Head of caudate nucleus (tissue), 42 donors: ENCODE measurements around the gene ITPR2.
"Not testable (repeated sequence)": the region's sequence is repeated elsewhere in the genome, so short reads cannot be mapped to it uniquely, and the experiment has no call there.

ENCODE experiments used
- DNase-seq, 42 donors: peaks; one replicate each; pipeline versions ENCODE4 v3.0.0 to v3.0.0-alpha.2; 2020 to 2021; ENCODE audit warnings: mixed read lengths in 7 of 42
- intact Hi-C: fragments of 100-400 bp; cut with DNase I; formaldehyde crosslinking; loops from one replicate; pipeline ENCODE4 v1.15.0; 2022

ITPR2 gene

GRCh38 chr12:26471560-26471959 is 361.4 kb downstream of the ITPR2 start:
- intact Hi-C loops: no loop called here
- DNase-seq: peak in 18 of 42 donors; percentile 7 to 57 (median 28)

- intact Hi-C loops: loop anchor here (10.0 kb wide), 1 partner anchor 345 kb away; the partner anchor contains the start of gene BHLHE41
- DNase-seq: no peak
These were observed 363.4 kb downstream of the ITPR2 start for GRCh38 chr12:26469421-26470180.

DNA sequence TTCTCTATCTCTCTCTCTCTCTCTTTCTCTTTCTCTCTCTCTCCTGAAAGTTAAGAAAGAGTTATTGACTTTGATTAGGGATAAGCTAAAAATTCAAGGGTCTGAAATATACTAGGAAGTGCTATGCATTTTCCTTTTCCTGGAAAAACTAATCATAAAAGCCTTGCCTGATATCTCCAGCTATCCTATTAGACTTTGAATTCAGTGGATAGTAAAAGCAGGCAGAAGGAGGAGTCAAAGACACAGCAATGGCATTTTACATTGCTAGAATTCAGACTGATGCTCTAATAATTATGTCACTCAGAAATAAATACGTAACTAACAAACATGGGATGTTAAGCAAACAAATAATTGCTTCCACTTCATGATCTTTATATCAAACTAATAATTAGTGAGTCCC is 365.6 kb downstream of the ITPR2 start:
- no peak for DNase-seq
- intact Hi-C loops: loop anchor here (10.0 kb wide), 1 partner anchor 343 kb away; the partner anchor contains the start of gene BHLHE41

- intact Hi-C loops: loop anchor here (10.0 kb wide), 1 partner anchor 342 kb away; the partner anchor contains the start of gene BHLHE41
- DNase-seq: no peak
These were observed 366.3 kb downstream of the ITPR2 start for GRCh38 chr12:26466726-26467125.

GRCh38 chr12:26465419-26466097 is 367.4 kb downstream of the ITPR2 start:
- intact Hi-C loops: loop anchor here (10.0 kb wide), 1 partner anchor 341 kb away; the partner anchor contains the start of gene BHLHE41
- peak in 13 of 42 donors; percentile 18 to 66 (median 31) for DNase-seq

GRCh38 chr12:26461776-26462175 is 371.2 kb downstream of the ITPR2 start:
- intact Hi-C loops: loop anchor here (10.0 kb wide), 1 partner anchor 337 kb away; the partner anchor contains the start of gene BHLHE41
- DNase-seq: no peak

GRCh38 chr12:26460361-26460760 is 372.6 kb downstream of the ITPR2 start:
- intact Hi-C loops: loop anchor here (10.0 kb wide), 1 partner anchor 336 kb away; the partner anchor contains the start of gene BHLHE41
- peak in 4 of 42 donors; percentile 12 to 38 (median 25) for DNase-seq

- intact Hi-C loops: no loop called here
- no peak for DNase-seq
These were observed 376.9 kb downstream of the ITPR2 start for GRCh38 chr12:26455936-26456574.

- intact Hi-C loops: no loop called here
- no peak for DNase-seq
These were observed 379.7 kb downstream of the ITPR2 start for GRCh38 chr12:26453246-26453645.

- DNase-seq: peak in 1 of 42 donors; percentile 11
- intact Hi-C loops: no loop called here
These were observed 380.5 kb downstream of the ITPR2 start for GRCh38 chr12:26452511-26452910.

GRCh38 chr12:26451763-26452162 is 381.2 kb downstream of the ITPR2 start:
- DNase-seq: no peak
- intact Hi-C loops: no loop called here

- intact Hi-C loops: no loop called here
- DNase-seq: no peak
These were observed 387.1 kb downstream of the ITPR2 start for GRCh38 chr12:26445909-26446308.

DNA sequence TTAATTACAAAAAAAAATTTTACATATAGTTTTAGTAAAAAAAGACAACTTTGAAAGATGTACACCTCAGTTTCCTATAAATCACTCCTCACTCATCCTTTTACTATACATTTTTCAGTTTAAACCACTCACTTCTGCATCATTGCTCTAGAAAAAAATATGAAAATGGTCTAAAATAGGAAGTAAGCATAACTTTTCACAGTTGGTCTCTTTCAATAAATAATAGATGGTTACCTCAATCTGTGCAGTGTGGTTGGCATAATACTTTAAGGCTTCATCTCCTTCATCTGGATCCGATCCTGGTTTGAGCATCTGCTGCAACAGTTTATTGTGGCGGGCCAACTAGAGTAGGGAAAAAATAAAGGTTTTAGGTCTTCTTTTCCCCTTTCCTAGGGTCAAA is 389.7 kb downstream of the ITPR2 start:
- DNase-seq: no peak
- intact Hi-C loops: no loop called here

DNA sequence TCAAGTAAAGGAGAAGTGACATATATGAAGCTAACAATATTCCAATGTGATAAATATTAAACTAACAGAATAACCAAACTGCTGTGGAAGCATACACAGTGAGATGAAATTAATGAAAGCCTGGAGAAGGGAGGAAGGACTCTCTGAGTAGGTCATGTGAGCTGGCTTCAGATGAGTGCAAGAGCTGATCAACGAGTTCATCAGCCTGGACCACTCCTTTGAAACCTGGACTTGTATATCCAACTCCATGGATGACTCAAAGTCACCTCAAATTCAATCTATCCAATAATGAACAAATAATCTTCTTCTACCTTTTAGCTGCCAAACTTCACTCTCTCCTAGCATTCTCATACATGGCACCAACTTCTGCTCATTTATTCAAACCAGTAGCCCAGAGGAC is 391.6 kb downstream of the ITPR2 start:
- intact Hi-C loops: no loop called here

GRCh38 chr12:26435069-26435404 is 398.0 kb downstream of the ITPR2 start:
- intact Hi-C loops: loop anchor here (10.0 kb wide), 2 partner anchors 90 to 180 kb away; no protein-coding TSS in a partner anchor
- DNase-seq: no peak

More for the DNA sequence above, 391.6 kb downstream of the ITPR2 start:
- DNase-seq: no peak

GRCh38 chr12:26434299-26435068 is 398.5 kb downstream of the ITPR2 start:
- peak in 24 of 42 donors; percentile 10 to 73 (median 24) for DNase-seq
- intact Hi-C loops: loop anchor here (10.0 kb wide), 2 partner anchors 90 to 180 kb away; no protein-coding TSS in a partner anchor

DNA sequence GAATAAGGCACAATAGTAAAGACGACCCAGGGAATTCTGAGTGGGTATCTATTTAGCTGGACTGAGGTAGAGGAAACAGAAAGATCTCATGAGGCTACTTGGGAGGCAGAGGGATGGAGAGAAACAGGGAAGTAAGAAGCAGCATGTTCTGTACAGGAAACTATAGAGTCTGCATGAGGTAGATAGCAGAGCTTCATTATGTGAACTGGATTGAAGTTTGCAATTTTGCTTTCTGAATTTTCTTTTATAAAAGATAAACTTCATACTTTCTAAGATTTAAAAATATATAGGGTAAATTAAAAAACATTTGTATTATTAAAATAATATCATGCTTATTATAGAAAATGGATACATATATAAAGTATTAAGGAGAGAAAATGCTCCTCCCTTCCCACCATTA is 399.3 kb downstream of the ITPR2 start:
- intact Hi-C loops: loop anchor here (10.0 kb wide), 2 partner anchors 91 to 181 kb away; no protein-coding TSS in a partner anchor
- not testable (repeated sequence) for DNase-seq

GRCh38 chr12:26431211-26431610 is 401.8 kb downstream of the ITPR2 start:
- intact Hi-C loops: loop anchor here (10.0 kb wide), 2 partner anchors 94 to 184 kb away; no protein-coding TSS in a partner anchor
- no peak for DNase-seq
